Measurements from ENCODE around the gene AICDA.
"Not testable (repeated sequence)": the region's sequence is repeated elsewhere in the genome, so short reads cannot be mapped to it uniquely, and the experiment has no call there.

The AICDA gene

DNA sequence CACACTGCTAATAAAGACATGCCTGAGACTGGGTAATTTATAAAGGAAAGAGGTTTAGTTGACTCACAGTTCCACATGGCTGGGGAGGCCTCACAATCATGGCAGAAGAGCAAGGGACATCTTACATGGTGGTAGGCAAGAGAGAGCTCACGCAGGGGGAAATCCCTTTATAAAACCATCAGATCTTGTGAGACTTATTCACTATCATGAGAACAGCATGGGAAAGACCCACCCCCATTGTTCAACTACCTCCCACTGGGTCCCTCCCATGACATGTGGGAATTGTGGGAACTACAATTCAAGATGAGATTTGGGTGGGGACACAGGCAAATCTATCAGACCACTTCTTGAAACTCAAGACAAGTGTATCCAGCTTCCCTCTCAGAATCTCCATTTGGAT is 1.2 kb upstream of the AICDA start:
- in situ Hi-C loops (cut with MboI; ENCODE audit: low sequenced_read_pairs): not testable (repeated sequence)

DNA sequence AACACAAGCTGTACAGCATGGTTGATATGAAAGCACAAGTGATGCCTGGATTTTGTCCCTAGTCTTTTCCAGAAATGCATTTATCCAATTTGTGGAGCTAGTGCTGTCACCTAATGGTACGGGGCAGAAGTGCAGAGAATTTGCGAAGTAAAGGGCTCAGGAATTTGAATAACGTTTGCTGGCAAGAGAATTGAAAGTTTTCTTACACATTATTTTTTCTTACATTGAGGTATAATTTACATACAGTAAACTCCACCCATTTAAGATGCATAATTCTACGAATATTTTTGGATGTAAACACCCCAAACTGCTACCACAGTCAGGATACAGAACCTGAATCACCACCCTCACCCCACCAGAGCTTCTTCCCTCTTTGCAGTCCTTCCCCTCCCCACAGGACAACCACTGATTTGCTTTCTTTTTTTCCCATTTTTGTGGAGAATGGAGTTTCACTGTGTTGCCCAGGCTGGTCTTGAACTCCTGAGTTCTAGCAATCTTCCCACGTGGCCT is 3.5 kb downstream of the AICDA start:
- in situ Hi-C loops (cut with MboI; ENCODE audit: low sequenced_read_pairs): no loop called here

DNA sequence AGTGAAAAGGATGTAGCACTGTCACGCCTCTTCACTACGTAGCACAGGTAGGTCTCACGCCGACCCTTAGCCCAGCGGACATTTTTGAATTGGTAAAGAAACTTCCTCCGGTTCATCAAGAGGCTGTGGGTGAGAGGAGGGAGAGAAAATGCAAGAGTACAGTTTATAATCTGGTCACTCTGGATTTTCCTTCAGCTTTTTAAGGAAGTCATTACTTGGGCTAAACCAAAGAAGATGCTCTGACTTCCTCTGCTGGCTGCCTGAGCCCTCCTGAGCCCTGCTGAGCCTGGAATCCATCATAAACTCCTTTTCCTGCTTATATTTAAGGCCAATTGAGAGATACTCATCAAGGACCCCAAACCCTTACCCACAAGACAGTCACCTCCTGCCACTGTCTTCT is 5.8 kb downstream of the AICDA start:
- in situ Hi-C loops (cut with MboI; ENCODE audit: low sequenced_read_pairs): no loop called here

- in situ Hi-C loops (cut with MboI; ENCODE audit: low sequenced_read_pairs): no loop called here
These were observed 7.6 kb downstream of the AICDA start for GRCh38 chr12:8605057-8605456.

DNA sequence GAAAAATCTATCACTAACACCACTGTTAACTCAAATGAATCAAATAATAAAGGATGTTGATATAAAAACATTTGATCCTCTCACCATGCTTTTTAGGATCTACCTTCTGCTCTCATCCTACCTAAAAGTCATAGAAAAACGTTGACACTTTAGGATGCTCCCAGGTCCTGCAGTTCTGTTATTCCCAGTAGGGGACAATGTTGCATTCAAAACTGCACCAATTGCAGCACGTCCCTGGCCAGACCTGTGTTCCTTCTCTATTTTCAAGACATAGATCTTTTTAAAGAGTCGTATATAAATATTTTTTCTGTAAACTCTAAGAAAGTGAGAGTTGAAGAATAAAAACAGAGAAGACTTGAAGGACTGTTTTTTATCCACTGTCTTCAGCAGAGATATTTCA is 8.8 kb downstream of the AICDA start:
- in situ Hi-C loops (cut with MboI; ENCODE audit: low sequenced_read_pairs): no loop called here

GRCh38 chr12:8603286-8603685 is 9.4 kb downstream of the AICDA start:
- in situ Hi-C loops (cut with MboI; ENCODE audit: low sequenced_read_pairs): no loop called here

DNA sequence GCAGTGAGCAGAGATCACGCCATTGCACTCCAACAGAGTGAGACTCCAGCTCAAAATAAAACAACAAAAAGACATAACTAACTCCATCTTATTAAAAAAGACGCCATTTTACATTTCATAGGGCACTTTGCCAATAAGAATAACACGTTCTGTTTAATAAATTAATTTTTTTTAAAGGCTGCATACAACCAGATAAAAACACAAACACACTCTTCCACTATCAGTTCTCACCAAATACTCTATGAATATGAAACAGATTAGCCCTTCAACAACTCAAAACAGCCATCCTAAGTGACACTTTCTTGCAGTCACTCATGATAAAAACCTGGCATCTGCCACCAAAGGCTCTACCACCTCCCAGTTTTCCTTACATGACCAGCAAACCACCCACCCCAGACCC is 16.1 kb downstream of the AICDA start:
- in situ Hi-C loops (cut with MboI; ENCODE audit: low sequenced_read_pairs): no loop called here

DNA sequence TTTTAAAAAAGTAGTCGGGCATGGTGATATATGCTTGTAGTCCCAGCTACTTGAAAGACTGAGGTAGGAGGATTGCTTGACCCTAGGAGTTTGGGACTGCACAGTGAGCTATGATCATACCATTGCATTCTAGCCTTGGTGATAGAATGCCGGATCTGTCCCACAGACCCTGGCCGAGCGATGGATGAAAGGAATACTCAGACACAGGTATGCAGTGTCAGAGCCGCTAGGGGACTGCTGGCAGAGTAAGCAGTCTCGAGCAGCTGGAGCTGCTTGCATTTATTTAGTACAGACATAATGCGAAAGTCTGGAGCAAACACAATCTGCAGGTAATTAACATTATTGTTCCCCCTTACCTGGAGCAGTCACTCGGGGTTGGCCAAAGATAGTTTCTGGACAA is 18.6 kb downstream of the AICDA start:
- in situ Hi-C loops (cut with MboI; ENCODE audit: low sequenced_read_pairs): no loop called here

GRCh38 chr12:8593246-8593645 is 19.4 kb downstream of the AICDA start:
- in situ Hi-C loops (cut with MboI; ENCODE audit: low sequenced_read_pairs): no loop called here

DNA sequence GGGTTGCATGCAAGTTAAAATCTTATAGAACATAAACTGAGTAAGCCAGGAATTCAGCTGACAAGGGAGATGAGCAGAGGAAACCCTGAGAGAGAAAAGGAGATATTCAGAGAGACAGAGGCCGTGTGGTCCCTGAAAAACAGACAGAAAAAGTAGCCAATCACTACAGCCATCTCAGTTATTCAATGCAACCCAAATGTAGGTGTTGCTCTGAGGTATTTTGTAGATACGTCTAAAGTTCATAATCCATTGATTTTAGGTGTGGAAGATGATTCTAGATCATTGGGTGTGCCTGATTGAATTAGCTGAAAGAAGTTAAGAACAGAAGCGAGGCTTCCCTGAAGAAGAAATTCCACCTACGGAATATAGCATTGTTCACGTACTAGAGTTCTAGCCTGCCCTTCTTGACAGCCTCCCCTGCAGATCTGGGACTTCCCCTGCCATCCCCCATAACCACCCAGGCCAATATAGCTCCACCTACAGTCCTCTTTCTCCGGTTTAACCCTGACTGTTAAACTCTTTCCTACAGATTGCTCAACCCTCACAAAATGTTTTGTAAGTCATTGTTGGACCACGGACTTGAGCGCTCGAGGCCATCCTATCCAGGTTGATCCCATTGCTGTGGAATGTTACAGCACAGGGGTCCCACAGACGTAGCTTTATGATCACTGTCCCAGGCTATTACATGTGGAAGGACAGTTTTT is 21.7 kb downstream of the AICDA start:
- in situ Hi-C loops (cut with MboI; ENCODE audit: low sequenced_read_pairs): no loop called here

- in situ Hi-C loops (cut with MboI; ENCODE audit: low sequenced_read_pairs): no loop called here
These were observed 23.0 kb downstream of the AICDA start for GRCh38 chr12:8589679-8590078.

DNA sequence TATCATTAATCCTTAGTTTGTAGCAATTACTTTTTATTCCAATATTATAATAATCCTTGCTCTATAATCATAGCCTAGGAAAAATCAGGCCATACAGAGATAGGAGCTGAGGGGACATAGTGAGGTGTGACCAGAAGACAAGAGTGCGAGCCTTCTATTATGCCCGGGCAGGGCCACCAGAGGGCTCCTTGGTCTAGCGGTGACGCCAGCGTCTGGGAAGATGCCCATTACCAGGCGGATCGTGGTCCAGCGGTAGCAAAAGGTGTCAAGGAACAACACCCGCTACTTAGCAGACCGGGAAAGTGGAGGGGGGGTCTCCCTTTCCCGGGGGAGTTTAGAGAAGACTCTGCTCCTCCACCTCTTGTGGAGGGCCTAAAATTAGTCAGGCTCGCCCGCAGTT is 28.2 kb downstream of the AICDA start:
- in situ Hi-C loops (cut with MboI; ENCODE audit: low sequenced_read_pairs): not testable (repeated sequence)

DNA sequence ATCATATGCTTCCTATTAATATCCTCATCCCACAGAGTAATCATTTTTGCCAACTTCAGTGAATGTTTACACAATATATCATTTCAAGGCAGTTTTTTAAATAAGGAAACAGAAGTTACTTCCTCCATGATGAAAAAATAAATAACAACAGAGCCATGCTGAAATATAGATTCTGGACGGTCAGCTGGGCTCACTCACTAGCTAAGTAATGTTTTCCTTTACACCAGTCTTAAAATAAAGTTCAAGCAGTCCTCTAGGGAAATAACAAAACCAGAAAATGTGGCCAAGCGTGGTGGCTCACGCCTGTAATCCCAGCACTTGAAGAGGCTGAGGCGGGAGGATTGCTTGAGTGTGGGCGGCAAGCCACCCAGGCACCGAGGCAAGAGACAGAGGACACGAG is 28.7 kb downstream of the AICDA start:
- in situ Hi-C loops (cut with MboI; ENCODE audit: low sequenced_read_pairs): no loop called here

DNA sequence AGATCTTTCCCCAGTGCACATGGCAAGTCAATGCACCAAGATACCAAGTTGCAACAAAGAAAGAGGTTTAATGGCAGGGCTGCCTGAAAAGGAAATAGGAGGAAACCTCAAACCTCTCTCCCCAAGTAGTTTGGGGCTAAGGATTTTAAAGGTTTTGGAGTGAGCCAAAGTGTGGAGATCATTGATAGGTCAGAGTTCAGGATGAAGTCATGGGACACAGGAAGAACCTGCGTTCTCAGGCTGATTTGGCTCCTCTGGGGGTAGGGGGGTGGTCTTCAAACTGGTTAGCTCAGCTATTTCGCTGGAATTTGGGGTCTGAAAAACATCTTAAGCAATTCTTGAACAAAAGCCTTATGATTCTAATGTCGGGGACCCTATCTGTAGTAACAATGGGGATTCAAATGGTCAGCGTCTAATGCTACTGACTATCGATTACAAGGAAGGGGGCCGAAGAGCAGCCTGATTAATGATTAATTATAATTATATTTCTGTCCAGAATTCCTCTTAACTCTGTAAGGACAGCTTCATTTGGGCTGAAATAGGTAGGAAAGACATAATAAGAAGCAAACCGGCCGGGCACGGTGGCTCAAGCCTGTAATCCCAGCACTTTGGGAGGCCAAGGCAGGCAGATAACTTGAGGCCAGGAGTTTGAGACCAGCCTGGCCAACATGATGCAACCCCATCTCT is 31.4 kb downstream of the AICDA start:
- in situ Hi-C loops (cut with MboI; ENCODE audit: low sequenced_read_pairs): no loop called here

DNA sequence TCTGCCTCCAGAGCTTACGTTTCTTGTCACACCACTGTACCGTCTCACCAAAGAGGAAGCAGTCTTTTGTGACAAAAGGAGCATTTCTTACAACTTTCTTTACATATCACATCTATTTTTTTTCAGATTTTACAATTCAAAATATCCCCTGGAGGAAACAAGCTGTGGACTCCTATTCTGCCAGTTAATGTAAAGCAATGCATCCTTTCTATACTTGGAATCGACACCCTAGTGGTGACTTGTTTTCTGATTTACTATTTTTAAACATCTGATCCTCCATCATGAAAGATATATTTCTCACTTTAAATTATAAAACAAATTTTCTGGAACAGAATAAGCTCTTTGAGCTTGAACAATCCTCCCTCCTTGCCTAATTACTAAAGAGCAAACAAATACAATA is 34.8 kb downstream of the AICDA start:
- in situ Hi-C loops (cut with MboI; ENCODE audit: low sequenced_read_pairs): no loop called here

DNA sequence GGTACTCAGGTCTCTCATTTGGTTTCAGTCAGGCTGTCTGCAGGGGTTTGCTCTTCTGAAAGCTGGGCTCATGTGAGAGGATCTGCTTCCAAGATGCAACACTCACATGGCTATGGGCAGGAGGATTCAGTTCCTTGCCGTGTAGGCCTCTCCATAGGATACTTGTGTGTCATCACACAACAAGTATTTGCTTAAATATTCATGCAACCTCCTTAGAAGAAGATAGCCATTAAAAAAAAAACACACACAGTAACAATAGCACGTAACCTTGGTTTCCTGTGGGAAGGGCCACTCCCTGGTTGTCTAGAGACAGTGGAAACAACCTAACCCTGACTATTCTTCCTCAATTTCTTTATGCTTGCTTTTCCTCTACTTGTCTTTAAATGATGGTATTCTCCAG is 40.2 kb downstream of the AICDA start:
- in situ Hi-C loops (cut with MboI; ENCODE audit: low sequenced_read_pairs): no loop called here

DNA sequence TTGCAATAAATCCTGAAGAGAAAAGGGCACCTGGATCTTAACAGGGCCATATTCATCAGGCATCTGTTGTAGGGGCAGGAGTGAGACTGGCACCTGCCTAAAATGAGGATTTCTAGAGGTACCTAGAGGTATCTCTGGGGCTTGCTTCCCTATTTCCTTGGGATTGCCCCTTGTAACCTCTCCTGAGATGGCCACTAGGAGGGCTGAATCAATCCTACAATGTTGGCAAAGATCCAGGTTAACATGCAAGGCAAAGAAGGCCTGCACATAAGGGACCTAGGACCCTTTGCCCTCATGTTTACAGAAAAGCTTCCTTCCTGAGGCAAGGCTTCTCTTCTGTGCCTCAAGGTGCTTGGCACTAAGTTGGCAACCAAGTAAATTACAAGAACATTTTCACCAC is 46.1 kb downstream of the AICDA start:
- in situ Hi-C loops (cut with MboI; ENCODE audit: low sequenced_read_pairs): no loop called here

DNA sequence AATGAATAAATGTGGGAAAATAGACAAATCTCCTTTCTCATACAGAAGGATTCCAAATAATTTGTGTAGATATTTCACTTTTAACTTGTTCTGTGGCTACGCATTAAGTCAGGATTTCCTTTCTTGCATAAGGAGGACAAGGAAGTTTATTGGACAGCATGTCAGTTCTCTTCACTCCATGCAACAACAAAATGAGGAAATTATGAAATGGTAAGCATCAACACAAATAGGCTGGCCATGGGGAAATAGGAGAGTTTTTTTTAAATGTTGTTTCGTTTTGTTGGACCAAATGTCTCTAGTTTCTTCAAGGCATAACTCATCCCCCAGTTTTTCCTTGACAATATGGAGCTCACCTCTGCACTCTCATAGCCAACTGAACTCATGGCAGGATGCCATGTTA is 46.6 kb downstream of the AICDA start:
- in situ Hi-C loops (cut with MboI; ENCODE audit: low sequenced_read_pairs): not testable (repeated sequence)

DNA sequence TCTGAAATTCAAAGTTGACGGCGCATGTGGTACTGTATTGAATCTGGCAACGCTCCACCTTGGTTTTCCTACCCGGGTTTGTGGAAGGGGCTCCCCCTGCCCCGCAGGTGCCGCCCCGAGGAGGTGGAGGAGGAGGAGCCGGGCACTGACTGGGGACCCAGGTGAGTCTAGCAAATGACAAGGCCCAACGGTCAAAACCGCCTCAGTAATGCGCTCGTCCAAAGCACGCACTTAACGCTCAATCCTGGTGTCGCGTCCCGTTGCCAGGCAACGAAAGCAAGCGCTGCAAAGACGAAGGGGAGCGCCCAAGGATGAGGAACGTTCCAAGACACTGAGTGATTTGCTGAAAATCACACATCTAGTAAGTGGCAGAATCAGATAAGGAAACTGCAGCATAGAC is 48.0 kb downstream of the AICDA start:
- in situ Hi-C loops (cut with MboI; ENCODE audit: low sequenced_read_pairs): no loop called here

DNA sequence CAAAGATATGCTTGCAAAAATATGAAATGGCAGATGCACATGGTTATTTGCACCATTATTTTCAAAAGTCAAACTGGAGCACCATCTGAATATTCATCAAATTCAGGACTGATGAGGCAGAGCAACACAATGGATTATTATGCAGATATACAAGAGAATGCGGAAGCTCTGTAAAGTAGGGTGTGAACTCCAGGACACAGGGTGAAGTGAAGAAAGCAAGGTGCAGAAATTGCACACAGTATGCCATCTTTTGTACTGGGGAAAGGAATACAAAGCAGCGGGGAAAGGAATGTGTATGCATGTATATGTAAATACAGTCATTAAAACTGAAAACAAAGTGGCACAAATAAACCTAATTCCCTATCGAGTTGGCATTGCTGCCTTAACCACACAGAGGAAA is 49.3 kb downstream of the AICDA start:
- in situ Hi-C loops (cut with MboI; ENCODE audit: low sequenced_read_pairs): no loop called here

GRCh38 chr12:8562310-8562709 is 50.3 kb downstream of the AICDA start:
- in situ Hi-C loops (cut with MboI; ENCODE audit: low sequenced_read_pairs): no loop called here

- in situ Hi-C loops (cut with MboI; ENCODE audit: low sequenced_read_pairs): no loop called here
These were observed 51.6 kb downstream of the AICDA start for GRCh38 chr12:8561011-8561410.

- in situ Hi-C loops (cut with MboI; ENCODE audit: low sequenced_read_pairs): no loop called here
These were observed 53.0 kb downstream of the AICDA start for GRCh38 chr12:8559676-8560075.

All from hTERT RPE-1 (cell line).